ENCODE data around the gene PLA2G6.

DNA sequence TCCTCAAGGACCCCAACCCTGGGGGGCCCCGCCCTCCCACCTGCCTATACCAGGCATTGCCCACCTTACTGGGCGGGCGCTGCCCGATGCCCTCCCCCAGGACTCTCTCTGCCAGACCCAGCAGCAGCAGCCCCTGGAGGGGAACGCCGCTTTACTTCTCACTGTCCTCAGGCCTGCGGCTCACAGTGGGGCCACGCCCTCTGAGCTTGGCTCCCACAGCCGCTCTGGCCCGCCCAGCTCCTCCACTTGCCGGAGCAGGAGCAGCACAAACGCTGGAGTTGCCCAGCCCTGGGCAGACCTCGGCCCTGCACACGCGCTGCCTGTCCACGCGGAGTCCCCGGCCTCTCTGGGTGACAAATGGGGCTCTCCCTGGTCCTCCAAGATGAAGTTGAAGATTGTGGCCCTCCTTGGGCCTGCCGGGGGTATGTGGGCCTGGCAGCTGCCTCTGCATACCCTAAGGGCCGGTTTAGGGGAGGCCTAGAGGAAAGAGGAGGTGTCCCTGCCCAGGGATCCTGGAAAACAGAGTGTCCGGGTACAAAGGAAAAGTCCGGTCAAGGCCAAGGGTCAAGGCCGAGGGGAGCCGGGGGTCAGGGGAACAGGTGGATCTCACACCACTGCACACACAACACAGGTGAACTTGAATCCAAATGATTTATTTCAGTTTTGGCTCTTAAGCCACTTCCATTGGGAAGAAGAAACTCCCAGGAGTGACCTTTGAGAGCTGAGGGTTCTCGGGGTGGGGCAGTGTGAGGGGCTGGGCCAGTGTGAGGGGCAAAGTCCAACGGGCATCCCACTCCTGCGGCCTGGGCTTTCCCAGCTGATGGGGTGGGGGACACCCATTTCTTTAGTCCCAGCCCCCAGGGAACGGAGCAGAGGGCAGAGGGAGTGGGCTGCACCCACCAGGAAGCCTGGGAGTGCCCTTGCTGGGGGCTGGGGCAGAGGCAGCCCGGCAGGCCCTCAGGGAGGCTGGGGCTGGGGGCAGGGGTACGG lies 70.5 kb downstream of the PLA2G6 start:
- TF ChIP-seq, protein P1, sequence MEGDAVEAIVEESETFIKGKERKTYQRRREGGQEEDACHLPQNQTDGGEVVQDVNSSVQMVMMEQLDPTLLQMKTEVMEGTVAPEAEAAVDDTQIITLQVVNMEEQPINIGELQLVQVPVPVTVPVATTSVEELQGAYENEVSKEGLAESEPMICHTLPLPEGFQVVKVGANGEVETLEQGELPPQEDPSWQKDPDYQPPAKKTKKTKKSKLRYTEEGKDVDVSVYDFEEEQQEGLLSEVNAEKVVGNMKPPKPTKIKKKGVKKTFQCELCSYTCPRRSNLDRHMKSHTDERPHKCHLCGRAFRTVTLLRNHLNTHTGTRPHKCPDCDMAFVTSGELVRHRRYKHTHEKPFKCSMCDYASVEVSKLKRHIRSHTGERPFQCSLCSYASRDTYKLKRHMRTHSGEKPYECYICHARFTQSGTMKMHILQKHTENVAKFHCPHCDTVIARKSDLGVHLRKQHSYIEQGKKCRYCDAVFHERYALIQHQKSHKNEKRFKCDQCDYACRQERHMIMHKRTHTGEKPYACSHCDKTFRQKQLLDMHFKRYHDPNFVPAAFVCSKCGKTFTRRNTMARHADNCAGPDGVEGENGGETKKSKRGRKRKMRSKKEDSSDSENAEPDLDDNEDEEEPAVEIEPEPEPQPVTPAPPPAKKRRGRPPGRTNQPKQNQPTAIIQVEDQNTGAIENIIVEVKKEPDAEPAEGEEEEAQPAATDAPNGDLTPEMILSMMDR (IDR thresholded peaks at IDR 0.05): no peak
- no peak for TF ChIP-seq POLR2A (IDR thresholded peaks at IDR 0.05)
